SK-N-MC (cell line): Measurements from ENCODE around the gene SCN8A.

ENCODE experiments used
- EZH2 ChIP-seq: fragments of 200-600 bp; sonication (generic); IDR thresholded peaks from one replicate; pipeline ENCODE4 v1.6.1; 2017; ENCODE audit warnings: antibody characterized with exemption
- POLR2AphosphoS5 ChIP-seq: IDR thresholded peaks from 2 replicates; pipeline ENCODE4 v1.6.1; 2012; ENCODE audit warnings: mild to moderate bottlenecking, low read depth, low read length, borderline replicate concordance

- TF ChIP-seq POLR2AphosphoS5 (no peak), EZH2 (no peak)
Measured at GRCh38 chr12:51832354-51833107, 241.5 kb downstream of the SCN8A start.
